Peyer's patch (tissue), 4 donors: ENCODE results near the gene SPR. TPM values are rescaled to one million over a fixed set of nuclear protein-coding genes. Genes with fewer than 3 reads are reported as not detected.

Source experiments
- DNase-seq, 3 donors: peaks; one replicate each; pipeline ENCODE4 v3.0.0-alpha.2; 2017 to 2019
- H3K27ac ChIP-seq, 4 donors: fragments of 200-600 bp; sonication (generic); one replicate each; pipeline ENCODE4 v1.5.1; 2016 to 2019
- H3K27me3 ChIP-seq, 2 donors: fragments of 200-600 bp; sonication (generic); one replicate each; pipeline ENCODE4 v1.5.1; 2019
- H3K36me3 ChIP-seq, 3 donors: fragments of 200-600 bp; sonication (generic); one replicate each; pipeline ENCODE4 v1.5.1; 2016 to 2019
- H3K4me1 ChIP-seq, 4 donors: fragments of 200-600 bp; sonication (generic); one replicate each; pipeline ENCODE4 v1.5.1; 2016 to 2019
- H3K4me3 ChIP-seq, 4 donors: fragments of 200-600 bp; sonication (generic); 1 replicate in 3 of 4; 2 replicates in 1 of 4; pipeline ENCODE4 v1.5.1; 2016 to 2019; ENCODE audit warnings: mild to moderate bottlenecking in 1 of 4
- H3K9me3 ChIP-seq, 4 donors: fragments of 200-600 bp; sonication (generic); one replicate each; pipeline ENCODE4 v1.5.1; 2016 to 2019; ENCODE audit warnings: mild to moderate bottlenecking in 1 of 4
- POLR2A ChIP-seq, 2 donors: fragments of 450-650 bp; IDR thresholded peaks; one replicate each; pipeline ENCODE4 v1.5.1; 2017; ENCODE audit warnings: antibody characterized with exemption in 2 of 2, mild to moderate bottlenecking in 2 of 2, moderate library complexity in 2 of 2
- total RNA-seq, 4 donors: library from RNA; depleted of rRNA; stranded (reverse); fragments of >200 nt; gene quantifications; one replicate each; pipeline ENCODE4 v1.1.0, GENCODE V29; 2016
- TF ChIP-seq, protein P1 (sequence below), 6 experiments: fragments of 450-650 bp in 4 of 6; fragments of 200-600 bp in 2 of 6; sonication (generic) in 1 of 6; IDR thresholded peaks; one replicate each; pipeline ENCODE4 v1.5.1; 2017 to 2019; ENCODE audit warnings: antibody characterized with exemption in 6 of 6, mild to moderate bottlenecking in 3 of 6, moderate library complexity in 1 of 6

The SPR gene
- total RNA-seq, 4 donors from 2014 or later: 28.1 to 66.0 (median 52.1) TPM

DNA sequence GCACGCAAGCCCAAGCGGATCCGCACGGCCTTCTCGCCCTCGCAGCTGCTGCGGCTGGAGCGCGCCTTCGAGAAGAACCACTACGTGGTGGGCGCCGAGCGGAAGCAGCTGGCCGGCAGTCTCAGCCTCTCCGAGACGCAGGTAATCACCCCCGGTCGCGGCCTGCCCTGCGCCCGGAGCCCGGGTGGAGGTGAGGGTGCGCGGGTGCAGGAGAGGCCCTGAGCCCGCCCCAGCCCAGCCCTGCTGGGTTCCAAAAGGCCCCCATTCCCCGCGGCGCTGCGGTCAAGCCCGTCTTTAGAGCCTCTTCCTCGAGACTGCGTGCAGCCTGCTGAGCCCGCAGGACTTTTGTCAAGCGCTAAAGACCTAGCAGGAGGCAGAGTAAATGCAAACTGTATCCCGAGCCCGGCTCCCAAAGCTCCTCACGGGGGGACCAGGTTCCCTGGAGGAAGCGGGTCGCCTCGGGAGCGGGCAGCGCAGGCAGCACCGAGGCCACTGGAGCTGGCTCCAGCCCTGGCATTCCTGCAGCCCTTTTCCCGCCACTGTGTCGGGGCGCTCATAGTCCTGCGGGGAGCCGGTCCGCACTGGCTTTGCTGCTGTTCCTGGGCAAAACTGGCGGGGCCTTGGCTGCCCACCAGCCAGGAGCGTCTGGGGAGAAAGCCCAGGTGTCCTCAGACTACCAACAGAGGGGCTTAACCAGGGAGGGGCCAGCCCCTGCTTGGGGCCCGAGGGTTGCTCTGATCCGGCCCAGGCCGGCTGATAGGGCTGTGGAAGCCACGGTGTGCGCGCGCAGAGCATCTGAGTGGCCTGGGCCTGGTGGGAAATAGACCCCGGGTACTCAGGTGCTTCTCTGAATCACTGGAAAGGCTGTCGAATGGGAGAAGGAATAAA lies 37.4 kb downstream of the SPR start:
- Histone ChIP-seq H3K36me3 (no peaks in the 10 kb centered on the region), H3K27ac (no peak overlapping the region), H3K9me3 (no peaks in the 10 kb centered on the region), H3K4me1 (peaks cover 3 to 27% (median 14%) of the 10 kb centered on the region in 4 donors), H3K4me3 (no peak overlapping the region), H3K27me3 (peaks cover 0 to 55% of the 10 kb centered on the region in 2 donors)
- no peak for TF ChIP-seq POLR2A (IDR thresholded peaks at IDR 0.05)
- TF ChIP-seq, protein P1, sequence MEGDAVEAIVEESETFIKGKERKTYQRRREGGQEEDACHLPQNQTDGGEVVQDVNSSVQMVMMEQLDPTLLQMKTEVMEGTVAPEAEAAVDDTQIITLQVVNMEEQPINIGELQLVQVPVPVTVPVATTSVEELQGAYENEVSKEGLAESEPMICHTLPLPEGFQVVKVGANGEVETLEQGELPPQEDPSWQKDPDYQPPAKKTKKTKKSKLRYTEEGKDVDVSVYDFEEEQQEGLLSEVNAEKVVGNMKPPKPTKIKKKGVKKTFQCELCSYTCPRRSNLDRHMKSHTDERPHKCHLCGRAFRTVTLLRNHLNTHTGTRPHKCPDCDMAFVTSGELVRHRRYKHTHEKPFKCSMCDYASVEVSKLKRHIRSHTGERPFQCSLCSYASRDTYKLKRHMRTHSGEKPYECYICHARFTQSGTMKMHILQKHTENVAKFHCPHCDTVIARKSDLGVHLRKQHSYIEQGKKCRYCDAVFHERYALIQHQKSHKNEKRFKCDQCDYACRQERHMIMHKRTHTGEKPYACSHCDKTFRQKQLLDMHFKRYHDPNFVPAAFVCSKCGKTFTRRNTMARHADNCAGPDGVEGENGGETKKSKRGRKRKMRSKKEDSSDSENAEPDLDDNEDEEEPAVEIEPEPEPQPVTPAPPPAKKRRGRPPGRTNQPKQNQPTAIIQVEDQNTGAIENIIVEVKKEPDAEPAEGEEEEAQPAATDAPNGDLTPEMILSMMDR (IDR thresholded peaks at IDR 0.05): no peak
- DNase-seq: peak in 2 of 3 donors; percentile 1 to 41

DNA sequence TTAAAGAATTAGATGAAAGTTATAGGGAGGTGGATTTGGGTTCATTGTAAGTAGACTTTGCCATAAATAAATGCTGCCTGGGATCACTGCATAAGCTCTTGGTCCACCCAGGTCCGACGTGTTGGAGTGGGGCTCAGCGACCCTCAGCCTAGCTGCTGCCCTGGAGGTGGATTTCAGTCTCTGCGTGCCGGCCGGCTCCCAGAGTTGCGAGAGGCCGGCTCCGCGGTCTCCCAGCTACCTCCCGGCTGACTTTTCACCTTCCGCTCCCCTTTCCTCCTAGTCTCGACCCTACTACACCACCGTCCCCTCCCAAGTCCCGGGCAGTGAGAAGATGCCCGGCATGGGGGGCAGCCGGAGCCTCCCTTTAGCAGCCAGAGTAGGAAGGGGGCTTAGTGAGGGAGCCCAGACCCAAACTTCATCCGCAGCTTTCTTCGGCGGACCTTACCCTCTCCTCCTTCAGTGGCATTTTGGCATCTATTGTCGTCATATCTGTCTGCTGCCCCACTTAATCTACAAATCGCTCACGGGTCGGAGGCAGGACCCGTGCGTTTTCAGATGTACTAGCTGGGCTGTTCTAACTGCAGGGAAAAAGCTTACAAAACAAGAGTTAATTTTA lies 38.2 kb downstream of the SPR start:
- Histone ChIP-seq H3K27me3 (peaks cover 0 to 46% of the 10 kb centered on the region in 2 donors), H3K9me3 (no peaks in the 10 kb centered on the region), H3K4me1 (peaks cover 0 to 19% (median 8%) of the 10 kb centered on the region in 4 donors), H3K4me3 (no peak overlapping the region), H3K27ac (no peak overlapping the region), H3K36me3 (no peaks in the 10 kb centered on the region)
- TF ChIP-seq, protein P1 (IDR thresholded peaks at IDR 0.05): no peak
- no peak for TF ChIP-seq POLR2A (IDR thresholded peaks at IDR 0.05)
- peak in 2 of 3 donors; percentile 12 to 36 for DNase-seq

DNA sequence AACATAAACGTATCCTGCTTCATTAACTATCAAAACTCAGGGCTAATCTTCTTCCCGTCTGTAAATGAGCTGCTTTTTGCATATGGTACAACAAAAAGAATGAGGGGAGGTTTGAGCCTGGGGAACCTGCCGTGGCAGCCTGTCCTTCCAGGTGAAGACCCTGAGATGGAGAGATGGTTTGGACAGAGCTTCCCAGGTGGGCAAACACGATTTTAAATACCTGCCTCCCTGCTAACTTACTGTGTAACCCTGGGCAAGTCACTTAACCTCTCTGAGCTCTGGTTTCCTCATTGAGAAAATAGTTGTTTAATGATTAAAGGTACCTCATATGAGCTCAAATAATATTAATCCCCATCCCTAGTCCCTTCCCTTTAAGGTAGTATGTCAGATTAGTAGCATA lies 39.2 kb downstream of the SPR start:
- H3K4me1 ChIP-seq: peaks cover 0 to 13% (median 3%) of the 10 kb centered on the region in 4 donors
- H3K36me3 ChIP-seq: no peaks in the 10 kb centered on the region
- TF ChIP-seq POLR2A (IDR thresholded peaks at IDR 0.05): no peak
- TF ChIP-seq, protein P1 (IDR thresholded peaks at IDR 0.05): no peak
- H3K9me3 ChIP-seq: no peaks in the 10 kb centered on the region
- no peak overlapping the region for H3K4me3 ChIP-seq
- DNase-seq: peak in 1 of 3 donors; percentile 3
- H3K27ac ChIP-seq: no peak overlapping the region
- peaks cover 0 to 37% of the 10 kb centered on the region in 2 donors for H3K27me3 ChIP-seq

DNA sequence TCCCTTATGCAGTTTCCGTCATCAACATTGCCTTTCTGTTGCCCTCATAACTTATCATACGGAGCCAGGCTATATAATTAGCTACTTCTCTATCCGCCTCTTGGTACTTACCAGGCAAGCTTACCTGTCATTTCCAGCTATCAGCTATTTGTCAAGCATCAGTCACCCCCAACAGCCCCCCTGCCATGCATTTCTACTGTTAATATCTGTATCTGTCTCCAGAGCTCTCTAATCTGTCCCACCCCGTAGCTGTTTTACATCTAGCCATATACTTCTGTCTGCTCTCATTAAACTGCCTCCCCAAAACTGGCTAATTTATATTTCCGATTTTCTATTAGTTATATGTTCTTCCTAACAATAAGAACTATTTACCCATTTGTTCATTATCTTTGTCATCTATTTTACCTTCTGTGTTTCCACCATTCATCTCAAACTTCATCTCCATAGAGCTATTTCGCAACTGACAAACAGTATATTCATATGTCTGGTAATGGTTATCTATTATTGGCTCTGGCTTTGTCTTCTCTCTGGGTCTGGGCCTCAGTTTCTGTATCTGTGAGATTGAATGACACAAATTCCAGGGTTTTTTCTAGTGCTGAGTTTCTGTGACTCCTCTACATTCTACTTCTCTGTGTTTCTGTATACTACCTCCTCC lies 39.7 kb downstream of the SPR start:
- no peak for TF ChIP-seq POLR2A (IDR thresholded peaks at IDR 0.05)
- TF ChIP-seq, protein P1 (IDR thresholded peaks at IDR 0.05): no peak
- Histone ChIP-seq H3K9me3 (no peaks in the 10 kb centered on the region), H3K36me3 (no peaks in the 10 kb centered on the region), H3K4me1 (peaks cover 0 to 13% (median 3%) of the 10 kb centered on the region in 4 donors), H3K27me3 (peaks cover 0 to 31% of the 10 kb centered on the region in 2 donors), H3K4me3 (no peak overlapping the region), H3K27ac (no peak overlapping the region)
- DNase-seq: no peak
